ENCODE measurements around the gene TBC1D8. TPM values are rescaled to one million over a fixed set of nuclear protein-coding genes. Genes with fewer than 3 reads are reported as not detected.

TBC1D8 gene
- total RNA-seq, 3 donors from 2014 or later (not counting 1 experiment from before 2014, with no cell fraction given): 2.2 to 8.7 (median 5.1) TPM

DNA sequence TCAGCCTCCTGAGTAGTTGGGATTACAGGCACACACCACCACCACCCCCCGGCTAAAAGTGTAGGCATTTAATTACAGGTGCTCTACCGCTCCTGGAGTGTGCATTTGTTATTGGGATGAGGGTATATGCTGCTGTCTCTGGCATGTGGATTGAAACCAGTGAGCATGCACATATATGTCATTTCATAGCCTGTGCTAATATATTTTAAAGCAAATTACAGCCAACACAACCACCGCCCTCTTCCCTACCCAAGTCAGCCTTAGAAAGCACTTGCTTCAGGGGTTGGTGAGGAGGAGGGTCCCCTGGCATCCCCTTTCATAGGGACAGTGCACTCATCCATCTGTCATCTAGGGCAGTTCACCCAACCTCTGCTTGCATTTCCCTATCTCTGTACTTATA, 10.5 kb upstream of the TBC1D8 start:
- no peaks in the 10 kb centered on the region for H3K27me3 ChIP-seq (ENCODE audit: control insufficient read depth, insufficient read depth, low read length)
- H3K27ac ChIP-seq (ENCODE audit: low read length): no peak overlapping the region
- no peaks in the 10 kb centered on the region for H3K27me3 Mint-ChIP-seq (ENCODE audit: low read depth in 2 of 2)
- H3K36me3 ChIP-seq (ENCODE audit: control insufficient read depth, insufficient read depth, low read length): no peaks in the 10 kb centered on the region
- H3K27ac Mint-ChIP-seq: no peak overlapping the region
- H3K9me3 Mint-ChIP-seq: no peaks in the 10 kb centered on the region
- no peaks in the 10 kb centered on the region for H3K4me1 Mint-ChIP-seq
- H3K4me3 Mint-ChIP-seq: no peak overlapping the region
- WGBS (ENCODE audit: insufficient coverage): 100% methylated on average over 1 of the region's 3 CpGs
- intact Hi-C loops (cut with micrococcal nuclease): no loop called here
- TF ChIP-seq, protein P1, sequence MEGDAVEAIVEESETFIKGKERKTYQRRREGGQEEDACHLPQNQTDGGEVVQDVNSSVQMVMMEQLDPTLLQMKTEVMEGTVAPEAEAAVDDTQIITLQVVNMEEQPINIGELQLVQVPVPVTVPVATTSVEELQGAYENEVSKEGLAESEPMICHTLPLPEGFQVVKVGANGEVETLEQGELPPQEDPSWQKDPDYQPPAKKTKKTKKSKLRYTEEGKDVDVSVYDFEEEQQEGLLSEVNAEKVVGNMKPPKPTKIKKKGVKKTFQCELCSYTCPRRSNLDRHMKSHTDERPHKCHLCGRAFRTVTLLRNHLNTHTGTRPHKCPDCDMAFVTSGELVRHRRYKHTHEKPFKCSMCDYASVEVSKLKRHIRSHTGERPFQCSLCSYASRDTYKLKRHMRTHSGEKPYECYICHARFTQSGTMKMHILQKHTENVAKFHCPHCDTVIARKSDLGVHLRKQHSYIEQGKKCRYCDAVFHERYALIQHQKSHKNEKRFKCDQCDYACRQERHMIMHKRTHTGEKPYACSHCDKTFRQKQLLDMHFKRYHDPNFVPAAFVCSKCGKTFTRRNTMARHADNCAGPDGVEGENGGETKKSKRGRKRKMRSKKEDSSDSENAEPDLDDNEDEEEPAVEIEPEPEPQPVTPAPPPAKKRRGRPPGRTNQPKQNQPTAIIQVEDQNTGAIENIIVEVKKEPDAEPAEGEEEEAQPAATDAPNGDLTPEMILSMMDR (IDR thresholded peaks at IDR 0.05): no peak
- DNase-seq: no peak
- no peak overlapping the region for H3K4me3 ChIP-seq (ENCODE audit: low read length)
- no peak for ATAC-seq
- H3K4me1 ChIP-seq (ENCODE audit: control insufficient read depth, insufficient read depth, low read length): no peaks in the 10 kb centered on the region
- H3K9me3 ChIP-seq (ENCODE audit: control insufficient read depth, insufficient read depth, low read length): no peaks in the 10 kb centered on the region
- H3K36me3 Mint-ChIP-seq: no peaks in the 10 kb centered on the region

DNA sequence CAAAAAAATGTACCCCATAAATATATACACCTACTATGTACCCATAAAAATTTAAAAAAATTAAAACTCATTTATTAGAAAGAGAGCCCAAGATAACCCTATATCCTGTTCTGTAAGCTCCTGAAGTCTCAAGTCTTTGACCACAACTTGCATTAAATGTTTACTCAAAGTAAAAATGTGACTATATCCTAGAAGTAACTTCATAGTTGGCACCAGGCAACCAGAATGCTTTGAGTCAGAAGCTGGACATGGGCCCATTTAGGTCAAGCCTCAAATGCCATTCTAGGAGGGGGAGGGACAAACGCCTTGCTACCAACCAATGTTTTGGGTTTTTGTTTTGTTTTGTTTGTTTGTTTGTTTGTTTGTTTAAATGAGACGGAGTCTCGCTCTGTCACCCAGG, 9.3 kb upstream of the TBC1D8 start:
- no peaks in the 10 kb centered on the region for H3K9me3 ChIP-seq (ENCODE audit: control insufficient read depth, insufficient read depth, low read length)
- 87% methylated on average over 3 of the region's 3 CpGs for WGBS (ENCODE audit: insufficient coverage)
- H3K9me3 Mint-ChIP-seq: no peaks in the 10 kb centered on the region
- no peak overlapping the region for H3K4me3 Mint-ChIP-seq
- no peak overlapping the region for H3K4me3 ChIP-seq (ENCODE audit: low read length)
- no peak overlapping the region for H3K27ac ChIP-seq (ENCODE audit: low read length)
- H3K27me3 ChIP-seq (ENCODE audit: control insufficient read depth, insufficient read depth, low read length): no peaks in the 10 kb centered on the region
- no peaks in the 10 kb centered on the region for H3K4me1 Mint-ChIP-seq
- intact Hi-C loops (cut with micrococcal nuclease): no loop called here
- H3K4me1 ChIP-seq (ENCODE audit: control insufficient read depth, insufficient read depth, low read length): no peaks in the 10 kb centered on the region
- TF ChIP-seq, protein P1 (IDR thresholded peaks at IDR 0.05): no peak
- no peaks in the 10 kb centered on the region for H3K36me3 Mint-ChIP-seq
- no peaks in the 10 kb centered on the region for H3K36me3 ChIP-seq (ENCODE audit: control insufficient read depth, insufficient read depth, low read length)
- no peak for DNase-seq
- no peaks in the 10 kb centered on the region for H3K27me3 Mint-ChIP-seq (ENCODE audit: low read depth in 2 of 2)
- H3K27ac Mint-ChIP-seq: no peak overlapping the region
- no peak for ATAC-seq

DNA sequence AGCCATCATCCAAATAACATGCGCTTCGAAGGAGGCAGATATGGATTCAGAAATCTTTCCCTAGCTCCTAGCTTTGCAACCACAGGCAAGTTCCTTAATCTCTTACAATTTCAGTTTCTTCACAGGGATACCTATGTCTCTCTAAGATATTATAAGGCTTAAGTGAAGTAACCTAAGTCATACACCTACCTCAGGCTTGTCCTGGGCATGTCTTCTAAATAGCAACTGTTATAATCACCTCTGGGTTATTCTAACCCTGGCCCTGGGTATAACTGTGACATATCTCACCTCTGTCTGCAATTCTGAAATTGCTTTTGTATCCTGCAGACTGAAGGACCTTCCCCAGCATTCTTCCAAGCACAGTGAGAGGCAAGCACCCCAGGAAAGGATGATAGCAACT, 8.3 kb upstream of the TBC1D8 start:
- Mint-ChIP-seq H3K4me1 (no peaks in the 10 kb centered on the region), H3K4me3 (no peak overlapping the region), H3K36me3 (no peaks in the 10 kb centered on the region), H3K9me3 (no peaks in the 10 kb centered on the region), H3K27me3 (ENCODE audit: low read depth in 2 of 2) (no peaks in the 10 kb centered on the region), H3K27ac (no peak overlapping the region)
- TF ChIP-seq, protein P1 (IDR thresholded peaks at IDR 0.05): no peak
- H3K27ac ChIP-seq (ENCODE audit: low read length): no peak overlapping the region
- intact Hi-C loops (cut with micrococcal nuclease): no loop called here
- no peaks in the 10 kb centered on the region for H3K36me3 ChIP-seq (ENCODE audit: control insufficient read depth, insufficient read depth, low read length)
- 100% methylated on average over 2 of the region's 2 CpGs for WGBS (ENCODE audit: insufficient coverage)
- H3K4me3 ChIP-seq (ENCODE audit: low read length): no peak overlapping the region
- H3K9me3 ChIP-seq (ENCODE audit: control insufficient read depth, insufficient read depth, low read length): no peaks in the 10 kb centered on the region
- ATAC-seq (no peak), DNase-seq (no peak)
- H3K4me1 ChIP-seq (ENCODE audit: control insufficient read depth, insufficient read depth, low read length): no peaks in the 10 kb centered on the region
- H3K27me3 ChIP-seq (ENCODE audit: control insufficient read depth, insufficient read depth, low read length): no peaks in the 10 kb centered on the region

DNA sequence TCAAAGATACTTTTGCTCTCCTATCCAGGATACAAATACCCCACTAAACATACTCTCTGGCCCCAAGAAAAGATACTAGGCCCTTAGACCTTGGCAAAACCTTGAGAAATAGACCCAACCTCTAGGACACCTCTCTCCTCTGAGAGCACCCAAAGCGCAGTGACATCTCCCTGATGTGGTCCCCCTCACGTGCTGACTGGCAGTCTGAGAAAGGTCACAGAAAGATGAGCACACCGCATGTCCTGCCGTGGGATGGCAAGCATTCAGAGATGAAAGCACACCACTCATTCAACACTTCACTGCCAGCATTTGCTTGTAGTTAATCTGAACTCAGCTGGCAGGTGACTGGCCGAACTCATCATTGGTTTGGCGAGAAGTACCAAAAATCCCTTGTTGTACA, 6.1 kb upstream of the TBC1D8 start:
- H3K9me3 ChIP-seq (ENCODE audit: control insufficient read depth, insufficient read depth, low read length): no peaks in the 10 kb centered on the region
- no peaks in the 10 kb centered on the region for H3K27me3 Mint-ChIP-seq (ENCODE audit: low read depth in 2 of 2)
- H3K27me3 ChIP-seq (ENCODE audit: control insufficient read depth, insufficient read depth, low read length): no peaks in the 10 kb centered on the region
- intact Hi-C loops (cut with micrococcal nuclease): no loop called here
- no peaks in the 10 kb centered on the region for H3K9me3 Mint-ChIP-seq
- no peak overlapping the region for H3K27ac Mint-ChIP-seq
- H3K4me3 ChIP-seq (ENCODE audit: low read length): no peak overlapping the region
- 69% methylated on average over 6 of the region's 6 CpGs for WGBS (ENCODE audit: insufficient coverage)
- TF ChIP-seq, protein P1 (IDR thresholded peaks at IDR 0.05): no peak
- no peak overlapping the region for H3K4me3 Mint-ChIP-seq
- no peak overlapping the region for H3K27ac ChIP-seq (ENCODE audit: low read length)
- ATAC-seq (no peak), DNase-seq (peak in 1 of 2 donors; percentile 7)
- H3K4me1 ChIP-seq (ENCODE audit: control insufficient read depth, insufficient read depth, low read length): peaks cover 5% of the 10 kb centered on the region
- H3K36me3 Mint-ChIP-seq: no peaks in the 10 kb centered on the region
- H3K36me3 ChIP-seq (ENCODE audit: control insufficient read depth, insufficient read depth, low read length): no peaks in the 10 kb centered on the region
- peaks cover 7 to 8% of the 10 kb centered on the region in 2 donors for H3K4me1 Mint-ChIP-seq
